GM23338 (cell line): ENCODE results near the gene TRIO. TPM values are rescaled to one million over a fixed set of nuclear protein-coding genes. Genes with fewer than 3 reads are reported as not detected.

Experiments
- ATAC-seq: fragments of 200-7000 bp; cut with Tn5 transposase; 3 replicates; pipeline ENCODE4 v1.9.1; 2020
- DNase-seq: peaks from one replicate; pipeline ENCODE4 v3.0.0-alpha.2; 2015; ENCODE audit warnings: low spot score
- H2AFZ ChIP-seq: fragments of 200-600 bp; sonication (generic); 2 replicates; pipeline ENCODE4 v1.8.0; 2016; ENCODE audit warnings: antibody characterized with exemption, mild to moderate bottlenecking, moderate library complexity
- H3F3A ChIP-seq: fragments of 200-600 bp; sonication (generic); replicated peaks from 2 replicates; pipeline ENCODE4 v1.8.0; 2017; ENCODE audit warnings: antibody characterized with exemption, mixed run types, low read depth
- H3K27ac ChIP-seq: fragments of 200-600 bp; sonication (generic); 2 replicates; pipeline ENCODE4 v1.6.1; 2016; ENCODE audit warnings: low read depth
- H3K27me3 ChIP-seq: fragments of 200-600 bp; sonication (generic); 2 replicates; pipeline ENCODE4 v1.8.0; 2016; ENCODE audit warnings: mild to moderate bottlenecking, mixed run types, moderate library complexity; ENCODE audit not compliant: insufficient read depth
- H3K36me3 ChIP-seq: fragments of 200-600 bp; sonication (generic); 2 replicates; pipeline ENCODE4 v1.8.0; 2016; ENCODE audit warnings: mild to moderate bottlenecking; ENCODE audit not compliant: insufficient read depth
- H3K4me1 ChIP-seq: fragments of 200-600 bp; sonication (generic); 2 replicates; pipeline ENCODE4 v1.8.0; 2016; ENCODE audit warnings: mild to moderate bottlenecking, moderate library complexity; ENCODE audit not compliant: insufficient read depth
- H3K4me2 ChIP-seq: fragments of 200-600 bp; sonication (generic); 2 replicates; pipeline ENCODE4 v1.7.1; 2017; ENCODE audit warnings: mixed run types
- H3K4me3 ChIP-seq: fragments of 200-600 bp; sonication (generic); 2 replicates; pipeline ENCODE4 v1.6.1; 2016; ENCODE audit warnings: mixed run types
- H3K79me2 ChIP-seq: fragments of 200-600 bp; sonication (generic); replicated peaks from 2 replicates; pipeline ENCODE4 v1.8.0; 2017; ENCODE audit warnings: mild to moderate bottlenecking; ENCODE audit not compliant: insufficient read depth
- H3K9me2 ChIP-seq: fragments of 200-600 bp; sonication (generic); 2 replicates; pipeline ENCODE4 v1.8.0; 2017; ENCODE audit not compliant: insufficient read depth
- H4K20me1 ChIP-seq: fragments of 200-600 bp; sonication (generic); replicated peaks from 2 replicates; pipeline ENCODE4 v1.8.0; 2017; ENCODE audit warnings: mild to moderate bottlenecking; ENCODE audit not compliant: insufficient read depth
- H3K27ac Mint-ChIP-seq: 2 replicates; pipeline ENCODE4 v1.8.0; 2020; ENCODE audit warnings: inconsistent platforms, mild to moderate bottlenecking, moderate library complexity, mixed read lengths
- H3K27me3 Mint-ChIP-seq: 3 replicates; pipeline ENCODE4 v1.8.0; 2022; ENCODE audit warnings: low read depth, mild to moderate bottlenecking, moderate library complexity, mixed read lengths, inconsistent platforms; ENCODE audit not compliant: insufficient read depth, poor library complexity
- H3K36me3 Mint-ChIP-seq: 3 replicates; pipeline ENCODE4 v1.8.0; 2021; ENCODE audit warnings: low read depth, mild to moderate bottlenecking, inconsistent platforms, moderate library complexity, mixed read lengths
- H3K4me1 Mint-ChIP-seq: 3 replicates; pipeline ENCODE4 v1.8.0; 2020; ENCODE audit warnings: mild to moderate bottlenecking, inconsistent platforms, mixed read lengths
- H3K4me3 Mint-ChIP-seq: 3 replicates; pipeline ENCODE4 v1.8.0; 2021; ENCODE audit warnings: moderate library complexity, mild to moderate bottlenecking, inconsistent platforms, mixed read lengths
- H3K9me3 Mint-ChIP-seq: 3 replicates; pipeline ENCODE4 v1.8.0; 2020; ENCODE audit warnings: moderate library complexity, mild to moderate bottlenecking, inconsistent platforms, mixed read lengths
- EZH2 ChIP-seq: fragments of 200-600 bp; sonication (generic); IDR thresholded peaks from one replicate; pipeline ENCODE4 v1.8.0; 2017; ENCODE audit warnings: antibody characterized with exemption, mild to moderate bottlenecking, low read depth; ENCODE audit not compliant: unreplicated experiment
- EZH2phosphoT487 ChIP-seq: fragments of 200-600 bp; sonication (generic); IDR thresholded peaks from one replicate; pipeline ENCODE4 v1.8.1; 2018; ENCODE audit warnings: antibody characterized with exemption; ENCODE audit not compliant: unreplicated experiment
- POLR2AphosphoS5 ChIP-seq: IDR thresholded peaks from 2 replicates; pipeline ENCODE4 v1.6.1; 2016; ENCODE audit warnings: antibody characterized with exemption, low read depth
- STAT1 ChIP-seq: IDR thresholded peaks from one replicate; pipeline ENCODE4 v1.6.1; 2016; ENCODE audit warnings: antibody characterized with exemption; ENCODE audit not compliant: unreplicated experiment
- ZNF114 ChIP-seq: fragments of 250-450 bp; sonication (Bioruptor Pico); IDR thresholded peaks from 2 replicates; pipeline ENCODE4 v1.5.0; 2020; ENCODE audit warnings: mild to moderate bottlenecking, moderate library complexity
- ZNF331 ChIP-seq: fragments of 250-450 bp; sonication (Bioruptor Pico); IDR thresholded peaks from 2 replicates; pipeline ENCODE4 v1.5.0; 2020; ENCODE audit warnings: low read depth, mild to moderate bottlenecking, moderate library complexity
- polyA plus RNA-seq: library from polyadenylated mRNA; unstranded; fragments of >200 nt; fragmentation: Nextera tagmentation; extraction: Ambion mirVana; gene quantifications from 2 replicates; pipeline ENCODE4 v1.2.1, GENCODE V29; 2016
- total RNA-seq: library from RNA; depleted of rRNA; stranded (reverse); fragments of >200 nt; shearing (Covaris generic); gene quantifications from 2 replicates; pipeline ENCODE4 v1.2.3, GENCODE V29; 2014
- TF ChIP-seq, protein P1 (sequence below): fragments of 250-450 bp; sonication (Bioruptor Pico); IDR thresholded peaks from 2 replicates; pipeline ENCODE4 v1.5.0; 2020; ENCODE audit warnings: mild to moderate bottlenecking, moderate library complexity
- TF ChIP-seq, protein P2 (sequence below): IDR thresholded peaks from 2 replicates; pipeline ENCODE4 v1.6.1; 2016; ENCODE audit warnings: antibody characterized with exemption
- TF ChIP-seq, protein P3 (sequence below): IDR thresholded peaks from one replicate; pipeline ENCODE4 v1.6.1; 2018; ENCODE audit warnings: antibody characterized with exemption; ENCODE audit not compliant: unreplicated experiment
- TF ChIP-seq, protein P4 (sequence below), 2 experiments: fragments of 200-600 bp in 1 of 2; sonication (generic) in 1 of 2; conservative IDR thresholded peaks; 2 replicates each; pipeline versions ENCODE4 v1.5.1 to v1.6.1; 2016 to 2017; ENCODE audit warnings: antibody characterized with exemption in 2 of 2, low read depth in 2 of 2, mild to moderate bottlenecking in 2 of 2, moderate library complexity in 1 of 2

Gene TRIO
- total and polyA plus RNA-seq, 2 experiments from 2014 or later = 13.8 to 113 TPM

DNA sequence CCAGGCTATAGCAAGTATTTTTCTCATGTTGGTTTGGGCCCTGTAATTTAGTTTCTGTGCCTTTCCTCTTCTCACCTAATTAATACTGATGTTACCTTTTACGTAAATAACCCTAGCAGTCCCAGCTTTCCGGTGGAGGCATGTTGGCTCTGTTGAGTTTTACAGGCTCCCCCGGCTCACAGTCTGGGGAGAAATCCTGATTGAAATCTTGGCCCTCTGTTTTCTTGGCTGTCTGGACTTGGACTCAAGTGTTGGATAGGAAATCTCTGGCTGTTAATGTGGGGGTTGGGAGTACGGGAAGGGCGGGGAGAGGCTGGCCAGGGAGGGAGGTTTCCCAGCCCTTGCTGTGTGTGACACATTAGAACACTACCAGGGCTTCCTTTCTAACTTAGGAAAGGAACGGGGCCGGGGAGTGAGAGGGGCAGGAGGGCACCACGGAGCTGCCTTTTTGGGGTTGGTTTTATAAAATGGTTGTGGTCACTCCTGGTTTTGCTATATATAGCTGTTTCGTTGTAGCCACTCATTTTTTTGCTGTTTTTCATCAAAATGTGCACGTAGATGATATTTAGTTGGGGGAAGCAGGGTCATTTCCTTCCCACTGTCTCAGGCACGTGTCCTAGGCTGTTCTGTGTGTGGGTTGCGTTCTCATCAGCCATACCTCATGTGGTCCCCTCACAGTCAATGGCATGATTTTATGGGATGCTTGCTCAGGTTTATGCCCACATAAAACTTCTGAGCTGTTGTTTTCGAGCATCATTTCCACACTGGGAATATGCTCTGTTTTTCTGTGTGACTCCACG, 11.0 kb downstream of the TRIO start (continued):
- TF ChIP-seq, protein P1, sequence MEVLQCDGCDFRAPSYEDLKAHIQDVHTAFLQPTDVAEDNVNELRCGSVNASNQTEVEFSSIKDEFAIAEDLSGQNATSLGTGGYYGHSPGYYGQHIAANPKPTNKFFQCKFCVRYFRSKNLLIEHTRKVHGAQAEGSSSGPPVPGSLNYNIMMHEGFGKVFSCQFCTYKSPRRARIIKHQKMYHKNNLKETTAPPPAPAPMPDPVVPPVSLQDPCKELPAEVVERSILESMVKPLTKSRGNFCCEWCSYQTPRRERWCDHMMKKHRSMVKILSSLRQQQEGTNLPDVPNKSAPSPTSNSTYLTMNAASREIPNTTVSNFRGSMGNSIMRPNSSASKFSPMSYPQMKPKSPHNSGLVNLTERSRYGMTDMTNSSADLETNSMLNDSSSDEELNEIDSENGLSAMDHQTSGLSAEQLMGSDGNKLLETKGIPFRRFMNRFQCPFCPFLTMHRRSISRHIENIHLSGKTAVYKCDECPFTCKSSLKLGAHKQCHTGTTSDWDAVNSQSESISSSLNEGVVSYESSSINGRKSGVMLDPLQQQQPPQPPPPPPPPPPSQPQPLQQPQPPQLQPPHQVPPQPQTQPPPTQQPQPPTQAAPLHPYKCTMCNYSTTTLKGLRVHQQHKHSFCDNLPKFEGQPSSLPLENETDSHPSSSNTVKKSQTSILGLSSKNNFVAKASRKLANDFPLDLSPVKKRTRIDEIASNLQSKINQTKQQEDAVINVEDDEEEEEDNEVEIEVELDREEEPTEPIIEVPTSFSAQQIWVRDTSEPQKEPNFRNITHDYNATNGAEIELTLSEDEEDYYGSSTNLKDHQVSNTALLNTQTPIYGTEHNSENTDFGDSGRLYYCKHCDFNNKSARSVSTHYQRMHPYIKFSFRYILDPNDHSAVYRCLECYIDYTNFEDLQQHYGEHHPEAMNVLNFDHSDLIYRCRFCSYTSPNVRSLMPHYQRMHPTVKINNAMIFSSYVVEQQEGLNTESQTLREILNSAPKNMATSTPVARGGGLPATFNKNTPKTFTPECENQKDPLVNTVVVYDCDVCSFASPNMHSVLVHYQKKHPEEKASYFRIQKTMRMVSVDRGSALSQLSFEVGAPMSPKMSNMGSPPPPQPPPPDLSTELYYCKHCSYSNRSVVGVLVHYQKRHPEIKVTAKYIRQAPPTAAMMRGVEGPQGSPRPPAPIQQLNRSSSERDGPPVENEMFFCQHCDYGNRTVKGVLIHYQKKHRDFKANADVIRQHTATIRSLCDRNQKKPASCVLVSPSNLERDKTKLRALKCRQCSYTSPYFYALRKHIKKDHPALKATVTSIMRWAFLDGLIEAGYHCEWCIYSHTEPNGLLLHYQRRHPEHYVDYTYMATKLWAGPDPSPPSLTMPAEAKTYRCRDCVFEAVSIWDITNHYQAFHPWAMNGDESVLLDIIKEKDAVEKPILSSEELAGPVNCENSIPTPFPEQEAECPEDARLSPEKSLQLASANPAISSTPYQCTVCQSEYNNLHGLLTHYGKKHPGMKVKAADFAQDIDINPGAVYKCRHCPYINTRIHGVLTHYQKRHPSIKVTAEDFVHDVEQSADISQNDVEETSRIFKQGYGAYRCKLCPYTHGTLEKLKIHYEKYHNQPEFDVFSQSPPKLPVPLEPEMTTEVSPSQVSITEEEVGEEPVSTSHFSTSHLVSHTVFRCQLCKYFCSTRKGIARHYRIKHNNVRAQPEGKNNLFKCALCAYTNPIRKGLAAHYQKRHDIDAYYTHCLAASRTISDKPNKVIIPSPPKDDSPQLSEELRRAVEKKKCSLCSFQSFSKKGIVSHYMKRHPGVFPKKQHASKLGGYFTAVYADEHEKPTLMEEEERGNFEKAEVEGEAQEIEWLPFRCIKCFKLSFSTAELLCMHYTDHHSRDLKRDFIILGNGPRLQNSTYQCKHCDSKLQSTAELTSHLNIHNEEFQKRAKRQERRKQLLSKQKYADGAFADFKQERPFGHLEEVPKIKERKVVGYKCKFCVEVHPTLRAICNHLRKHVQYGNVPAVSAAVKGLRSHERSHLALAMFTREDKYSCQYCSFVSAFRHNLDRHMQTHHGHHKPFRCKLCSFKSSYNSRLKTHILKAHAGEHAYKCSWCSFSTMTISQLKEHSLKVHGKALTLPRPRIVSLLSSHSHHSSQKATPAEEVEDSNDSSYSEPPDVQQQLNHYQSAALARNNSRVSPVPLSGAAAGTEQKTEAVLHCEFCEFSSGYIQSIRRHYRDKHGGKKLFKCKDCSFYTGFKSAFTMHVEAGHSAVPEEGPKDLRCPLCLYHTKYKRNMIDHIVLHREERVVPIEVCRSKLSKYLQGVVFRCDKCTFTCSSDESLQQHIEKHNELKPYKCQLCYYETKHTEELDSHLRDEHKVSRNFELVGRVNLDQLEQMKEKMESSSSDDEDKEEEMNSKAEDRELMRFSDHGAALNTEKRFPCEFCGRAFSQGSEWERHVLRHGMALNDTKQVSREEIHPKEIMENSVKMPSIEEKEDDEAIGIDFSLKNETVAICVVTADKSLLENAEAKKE (CRISPR knock-in tag) = no peak
- TF ChIP-seq POLR2AphosphoS5 = no peak
- TF ChIP-seq, protein P2, sequence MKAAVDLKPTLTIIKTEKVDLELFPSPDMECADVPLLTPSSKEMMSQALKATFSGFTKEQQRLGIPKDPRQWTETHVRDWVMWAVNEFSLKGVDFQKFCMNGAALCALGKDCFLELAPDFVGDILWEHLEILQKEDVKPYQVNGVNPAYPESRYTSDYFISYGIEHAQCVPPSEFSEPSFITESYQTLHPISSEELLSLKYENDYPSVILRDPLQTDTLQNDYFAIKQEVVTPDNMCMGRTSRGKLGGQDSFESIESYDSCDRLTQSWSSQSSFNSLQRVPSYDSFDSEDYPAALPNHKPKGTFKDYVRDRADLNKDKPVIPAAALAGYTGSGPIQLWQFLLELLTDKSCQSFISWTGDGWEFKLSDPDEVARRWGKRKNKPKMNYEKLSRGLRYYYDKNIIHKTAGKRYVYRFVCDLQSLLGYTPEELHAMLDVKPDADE = no peak
- no peak for TF ChIP-seq EZH2
- TF ChIP-seq ZNF331 (CRISPR knock-in tag) = no peak
- TF ChIP-seq ZNF114 (CRISPR knock-in tag) = no peak
- no peak for TF ChIP-seq STAT1
- no peak for TF ChIP-seq EZH2phosphoT487

DNA sequence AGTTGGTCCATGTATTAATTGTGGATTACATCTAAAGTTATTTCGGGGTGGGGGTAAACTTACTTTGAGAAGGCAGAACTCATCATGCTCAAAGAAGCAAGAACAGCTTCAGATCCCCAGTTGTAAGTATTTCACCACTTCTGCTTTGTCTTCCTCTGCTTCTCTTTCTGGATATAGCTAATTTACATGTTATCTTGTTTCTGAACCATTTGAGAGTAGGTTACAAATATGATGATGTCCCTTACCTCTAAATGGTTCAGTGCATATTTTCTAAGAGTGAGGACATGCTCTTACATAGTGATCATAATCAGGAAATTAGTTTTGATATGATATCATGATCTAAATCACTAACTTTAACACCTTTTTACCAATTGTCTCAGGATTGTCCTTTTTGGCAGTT, 11.9 kb downstream of the TRIO start:
- no peak for ATAC-seq
- no peak overlapping the region for H2AFZ ChIP-seq
- no peaks in the 10 kb centered on the region for H3K36me3 Mint-ChIP-seq
- H3K4me1 ChIP-seq = peaks cover 77% of the 10 kb centered on the region
- H3K4me2 ChIP-seq = no peak overlapping the region
- no peaks in the 10 kb centered on the region for H3K27me3 ChIP-seq
- no peaks in the 10 kb centered on the region for H3K9me3 Mint-ChIP-seq
- no peaks in the 10 kb centered on the region for H3K9me2 ChIP-seq
- H3K79me2 ChIP-seq = peaks cover 99% of the 10 kb centered on the region
- no peak overlapping the region for H3K4me3 ChIP-seq
- peaks cover 47% of the 10 kb centered on the region for H3K4me1 Mint-ChIP-seq
- H3K27ac ChIP-seq = no peak overlapping the region
- H3F3A ChIP-seq = no peaks in the 10 kb centered on the region
- peaks cover 91% of the 10 kb centered on the region for H4K20me1 ChIP-seq
- H3K27me3 Mint-ChIP-seq = peaks cover 6% of the 10 kb centered on the region
- H3K36me3 ChIP-seq = no peaks in the 10 kb centered on the region
- DNase-seq = no peak
- H3K4me3 Mint-ChIP-seq = no peak overlapping the region
- H3K27ac Mint-ChIP-seq = no peak overlapping the region
- TF ChIP-seq, protein P3, sequence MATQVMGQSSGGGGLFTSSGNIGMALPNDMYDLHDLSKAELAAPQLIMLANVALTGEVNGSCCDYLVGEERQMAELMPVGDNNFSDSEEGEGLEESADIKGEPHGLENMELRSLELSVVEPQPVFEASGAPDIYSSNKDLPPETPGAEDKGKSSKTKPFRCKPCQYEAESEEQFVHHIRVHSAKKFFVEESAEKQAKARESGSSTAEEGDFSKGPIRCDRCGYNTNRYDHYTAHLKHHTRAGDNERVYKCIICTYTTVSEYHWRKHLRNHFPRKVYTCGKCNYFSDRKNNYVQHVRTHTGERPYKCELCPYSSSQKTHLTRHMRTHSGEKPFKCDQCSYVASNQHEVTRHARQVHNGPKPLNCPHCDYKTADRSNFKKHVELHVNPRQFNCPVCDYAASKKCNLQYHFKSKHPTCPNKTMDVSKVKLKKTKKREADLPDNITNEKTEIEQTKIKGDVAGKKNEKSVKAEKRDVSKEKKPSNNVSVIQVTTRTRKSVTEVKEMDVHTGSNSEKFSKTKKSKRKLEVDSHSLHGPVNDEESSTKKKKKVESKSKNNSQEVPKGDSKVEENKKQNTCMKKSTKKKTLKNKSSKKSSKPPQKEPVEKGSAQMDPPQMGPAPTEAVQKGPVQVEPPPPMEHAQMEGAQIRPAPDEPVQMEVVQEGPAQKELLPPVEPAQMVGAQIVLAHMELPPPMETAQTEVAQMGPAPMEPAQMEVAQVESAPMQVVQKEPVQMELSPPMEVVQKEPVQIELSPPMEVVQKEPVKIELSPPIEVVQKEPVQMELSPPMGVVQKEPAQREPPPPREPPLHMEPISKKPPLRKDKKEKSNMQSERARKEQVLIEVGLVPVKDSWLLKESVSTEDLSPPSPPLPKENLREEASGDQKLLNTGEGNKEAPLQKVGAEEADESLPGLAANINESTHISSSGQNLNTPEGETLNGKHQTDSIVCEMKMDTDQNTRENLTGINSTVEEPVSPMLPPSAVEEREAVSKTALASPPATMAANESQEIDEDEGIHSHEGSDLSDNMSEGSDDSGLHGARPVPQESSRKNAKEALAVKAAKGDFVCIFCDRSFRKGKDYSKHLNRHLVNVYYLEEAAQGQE = no peak
- TF ChIP-seq, protein P4, sequence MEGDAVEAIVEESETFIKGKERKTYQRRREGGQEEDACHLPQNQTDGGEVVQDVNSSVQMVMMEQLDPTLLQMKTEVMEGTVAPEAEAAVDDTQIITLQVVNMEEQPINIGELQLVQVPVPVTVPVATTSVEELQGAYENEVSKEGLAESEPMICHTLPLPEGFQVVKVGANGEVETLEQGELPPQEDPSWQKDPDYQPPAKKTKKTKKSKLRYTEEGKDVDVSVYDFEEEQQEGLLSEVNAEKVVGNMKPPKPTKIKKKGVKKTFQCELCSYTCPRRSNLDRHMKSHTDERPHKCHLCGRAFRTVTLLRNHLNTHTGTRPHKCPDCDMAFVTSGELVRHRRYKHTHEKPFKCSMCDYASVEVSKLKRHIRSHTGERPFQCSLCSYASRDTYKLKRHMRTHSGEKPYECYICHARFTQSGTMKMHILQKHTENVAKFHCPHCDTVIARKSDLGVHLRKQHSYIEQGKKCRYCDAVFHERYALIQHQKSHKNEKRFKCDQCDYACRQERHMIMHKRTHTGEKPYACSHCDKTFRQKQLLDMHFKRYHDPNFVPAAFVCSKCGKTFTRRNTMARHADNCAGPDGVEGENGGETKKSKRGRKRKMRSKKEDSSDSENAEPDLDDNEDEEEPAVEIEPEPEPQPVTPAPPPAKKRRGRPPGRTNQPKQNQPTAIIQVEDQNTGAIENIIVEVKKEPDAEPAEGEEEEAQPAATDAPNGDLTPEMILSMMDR (conservative IDR thresholded peaks at IDR 0.05; ENCODE audit: low read depth in 2 of 2) = no peak
- no peak for TF ChIP-seq POLR2AphosphoS5
